IMR-90 (cell line): ENCODE data around the gene PEX7.

Experiments used
- CEBPB ChIP-seq: IDR thresholded peaks from 2 replicates; pipeline ENCODE4 v1.6.1; 2012; ENCODE audit warnings: low read depth, low read length, improper control_type of control experiment
- FOS ChIP-seq: fragments of 150-350 bp; IDR thresholded peaks from 2 replicates; pipeline ENCODE4 v1.6.1; 2016; ENCODE audit warnings: low read depth, low read length
- MAFK ChIP-seq: IDR thresholded peaks from 2 replicates; pipeline ENCODE4 v1.6.1; 2012; ENCODE audit warnings: low read depth, low read length, improper control_type of control experiment
- MAZ ChIP-seq: IDR thresholded peaks from 2 replicates; pipeline ENCODE4 v1.6.1; 2012; ENCODE audit warnings: low read depth, mild to moderate bottlenecking, low read length, improper control_type of control experiment, moderate library complexity, borderline replicate concordance
- MXI1 ChIP-seq: IDR thresholded peaks from 2 replicates; pipeline ENCODE4 v1.6.1; 2012; ENCODE audit warnings: low read depth, mild to moderate bottlenecking, low read length, moderate library complexity, borderline replicate concordance
- POLR2A ChIP-seq: IDR thresholded peaks from 2 replicates; pipeline ENCODE4 v1.6.1; 2012; ENCODE audit warnings: mild to moderate bottlenecking, low read depth, low read length
- RAD21 ChIP-seq: IDR thresholded peaks from 2 replicates; pipeline ENCODE4 v1.6.1; 2012; ENCODE audit warnings: low read length, improper control_type of control experiment
- RCOR1 ChIP-seq: IDR thresholded peaks from 2 replicates; pipeline ENCODE4 v1.6.1; 2012; ENCODE audit warnings: mild to moderate bottlenecking, low read length, improper control_type of control experiment; ENCODE audit not compliant: insufficient replicate concordance
- RFX5 ChIP-seq: IDR thresholded peaks from 2 replicates; pipeline ENCODE4 v1.8.0; 2012; ENCODE audit warnings: low read depth, mild to moderate bottlenecking, low read length, moderate library complexity
- TF ChIP-seq, protein P1 (sequence below): conservative IDR thresholded peaks from 2 replicates; pipeline ENCODE4 v1.5.1; 2012; ENCODE audit warnings: mild to moderate bottlenecking, low read depth, low read length, improper control_type of control experiment
- TF ChIP-seq, protein P2 (sequence below): fragments of 150-350 bp; IDR thresholded peaks from 2 replicates; pipeline ENCODE4 v1.6.1; 2016; ENCODE audit warnings: low read depth, mild to moderate bottlenecking, low read length, moderate library complexity, borderline replicate concordance
- TF ChIP-seq, protein P3 (sequence below): fragments of 150-350 bp; IDR thresholded peaks from 2 replicates; pipeline ENCODE4 v1.6.1; 2017; ENCODE audit warnings: mild to moderate bottlenecking, antibody characterized with exemption, low read length, low read depth

DNA sequence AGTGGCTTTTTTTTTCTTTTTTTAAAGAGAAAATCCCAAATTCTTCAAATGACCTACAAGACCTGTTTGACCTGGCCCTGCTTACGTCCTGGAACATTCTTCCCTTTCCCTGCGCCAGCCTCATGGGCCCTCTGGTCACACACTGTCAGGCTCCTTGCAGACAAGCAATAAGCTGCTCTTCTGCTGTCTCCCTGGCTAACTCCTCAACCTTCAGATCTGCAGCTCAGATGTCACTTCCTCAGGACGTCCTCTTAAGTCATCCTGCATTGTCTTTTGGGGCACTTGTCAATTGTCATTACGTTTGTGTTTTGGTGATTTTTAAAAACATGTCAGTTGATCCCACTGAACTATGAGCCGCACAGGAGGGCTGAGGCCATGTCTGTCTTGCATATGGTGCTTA lies 70.8 kb downstream of the PEX7 start:
- TF ChIP-seq, protein P1, sequence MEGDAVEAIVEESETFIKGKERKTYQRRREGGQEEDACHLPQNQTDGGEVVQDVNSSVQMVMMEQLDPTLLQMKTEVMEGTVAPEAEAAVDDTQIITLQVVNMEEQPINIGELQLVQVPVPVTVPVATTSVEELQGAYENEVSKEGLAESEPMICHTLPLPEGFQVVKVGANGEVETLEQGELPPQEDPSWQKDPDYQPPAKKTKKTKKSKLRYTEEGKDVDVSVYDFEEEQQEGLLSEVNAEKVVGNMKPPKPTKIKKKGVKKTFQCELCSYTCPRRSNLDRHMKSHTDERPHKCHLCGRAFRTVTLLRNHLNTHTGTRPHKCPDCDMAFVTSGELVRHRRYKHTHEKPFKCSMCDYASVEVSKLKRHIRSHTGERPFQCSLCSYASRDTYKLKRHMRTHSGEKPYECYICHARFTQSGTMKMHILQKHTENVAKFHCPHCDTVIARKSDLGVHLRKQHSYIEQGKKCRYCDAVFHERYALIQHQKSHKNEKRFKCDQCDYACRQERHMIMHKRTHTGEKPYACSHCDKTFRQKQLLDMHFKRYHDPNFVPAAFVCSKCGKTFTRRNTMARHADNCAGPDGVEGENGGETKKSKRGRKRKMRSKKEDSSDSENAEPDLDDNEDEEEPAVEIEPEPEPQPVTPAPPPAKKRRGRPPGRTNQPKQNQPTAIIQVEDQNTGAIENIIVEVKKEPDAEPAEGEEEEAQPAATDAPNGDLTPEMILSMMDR, result no peak
- TF ChIP-seq RAD21 (no peak), POLR2A (no peak), MAZ (no peak), MXI1 (no peak), MAFK (no peak), RCOR1 (no peak), CEBPB (no peak), FOS (no peak), RFX5 (no peak)
- TF ChIP-seq, protein P2, sequence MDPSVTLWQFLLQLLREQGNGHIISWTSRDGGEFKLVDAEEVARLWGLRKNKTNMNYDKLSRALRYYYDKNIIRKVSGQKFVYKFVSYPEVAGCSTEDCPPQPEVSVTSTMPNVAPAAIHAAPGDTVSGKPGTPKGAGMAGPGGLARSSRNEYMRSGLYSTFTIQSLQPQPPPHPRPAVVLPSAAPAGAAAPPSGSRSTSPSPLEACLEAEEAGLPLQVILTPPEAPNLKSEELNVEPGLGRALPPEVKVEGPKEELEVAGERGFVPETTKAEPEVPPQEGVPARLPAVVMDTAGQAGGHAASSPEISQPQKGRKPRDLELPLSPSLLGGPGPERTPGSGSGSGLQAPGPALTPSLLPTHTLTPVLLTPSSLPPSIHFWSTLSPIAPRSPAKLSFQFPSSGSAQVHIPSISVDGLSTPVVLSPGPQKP, result no peak
- TF ChIP-seq, protein P3, sequence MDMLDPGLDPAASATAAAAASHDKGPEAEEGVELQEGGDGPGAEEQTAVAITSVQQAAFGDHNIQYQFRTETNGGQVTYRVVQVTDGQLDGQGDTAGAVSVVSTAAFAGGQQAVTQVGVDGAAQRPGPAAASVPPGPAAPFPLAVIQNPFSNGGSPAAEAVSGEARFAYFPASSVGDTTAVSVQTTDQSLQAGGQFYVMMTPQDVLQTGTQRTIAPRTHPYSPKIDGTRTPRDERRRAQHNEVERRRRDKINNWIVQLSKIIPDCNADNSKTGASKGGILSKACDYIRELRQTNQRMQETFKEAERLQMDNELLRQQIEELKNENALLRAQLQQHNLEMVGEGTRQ, result no peak
